ENCODE results near the gene ZNF649. TPM values are rescaled to one million over a fixed set of nuclear protein-coding genes. Genes with fewer than 3 reads are reported as not detected.
"Not testable (repeated sequence)": the region's sequence is repeated elsewhere in the genome, so short reads cannot be mapped to it uniquely, and the experiment has no call there.

Gene ZNF649
- total RNA-seq, 1 experiment from 2014 or later, result 8.8 TPM

DNA sequence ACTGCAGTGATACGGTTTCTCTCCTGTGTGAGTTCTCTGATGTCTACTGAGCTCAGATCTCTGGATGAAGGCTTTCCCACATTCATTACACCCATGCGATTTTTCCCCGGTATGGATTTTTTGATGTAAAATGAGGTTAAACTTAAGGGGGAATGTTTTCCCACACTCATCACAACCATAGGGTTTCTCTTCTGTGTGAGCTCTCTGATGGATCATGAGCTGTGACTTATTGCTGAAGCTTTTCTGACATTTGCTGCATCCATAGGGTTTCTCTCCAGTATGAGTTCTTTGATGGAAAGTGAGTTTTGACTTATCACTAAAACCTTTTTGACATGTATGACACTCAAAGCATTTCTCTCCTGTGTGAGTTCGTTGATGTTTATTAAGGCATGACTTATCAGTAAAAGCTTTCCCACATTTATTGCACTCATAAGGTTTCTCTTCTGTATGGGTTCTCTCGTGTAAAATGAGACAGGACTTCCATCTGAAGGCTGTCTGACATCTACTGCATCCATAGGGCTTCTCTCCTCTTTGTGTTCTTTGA is 10.6 kb upstream of the ZNF649 start:
- no peaks in the 10 kb centered on the region; the same call in 1 of the 2 replicates for H3K9me2 ChIP-seq (ENCODE audit: insufficient read depth)
- no peak overlapping the region for H3K4me3 ChIP-seq
- H2AFZ ChIP-seq, result no peak overlapping the region
- no peaks in the 10 kb centered on the region for H3K27me3 ChIP-seq (ENCODE audit: insufficient read depth, low read depth)
- BruUV-seq (replicated peaks), result no TSS peak
- H3K4me1 ChIP-seq (replicated peaks; ENCODE audit: insufficient read depth), result no peaks in the 10 kb centered on the region
- H3K9me3 ChIP-seq (ENCODE audit: insufficient read depth, low read depth), result peaks cover 64% of the 10 kb centered on the region
- H3K4me2 ChIP-seq, result no peak overlapping the region
- TF ChIP-seq, protein P1, sequence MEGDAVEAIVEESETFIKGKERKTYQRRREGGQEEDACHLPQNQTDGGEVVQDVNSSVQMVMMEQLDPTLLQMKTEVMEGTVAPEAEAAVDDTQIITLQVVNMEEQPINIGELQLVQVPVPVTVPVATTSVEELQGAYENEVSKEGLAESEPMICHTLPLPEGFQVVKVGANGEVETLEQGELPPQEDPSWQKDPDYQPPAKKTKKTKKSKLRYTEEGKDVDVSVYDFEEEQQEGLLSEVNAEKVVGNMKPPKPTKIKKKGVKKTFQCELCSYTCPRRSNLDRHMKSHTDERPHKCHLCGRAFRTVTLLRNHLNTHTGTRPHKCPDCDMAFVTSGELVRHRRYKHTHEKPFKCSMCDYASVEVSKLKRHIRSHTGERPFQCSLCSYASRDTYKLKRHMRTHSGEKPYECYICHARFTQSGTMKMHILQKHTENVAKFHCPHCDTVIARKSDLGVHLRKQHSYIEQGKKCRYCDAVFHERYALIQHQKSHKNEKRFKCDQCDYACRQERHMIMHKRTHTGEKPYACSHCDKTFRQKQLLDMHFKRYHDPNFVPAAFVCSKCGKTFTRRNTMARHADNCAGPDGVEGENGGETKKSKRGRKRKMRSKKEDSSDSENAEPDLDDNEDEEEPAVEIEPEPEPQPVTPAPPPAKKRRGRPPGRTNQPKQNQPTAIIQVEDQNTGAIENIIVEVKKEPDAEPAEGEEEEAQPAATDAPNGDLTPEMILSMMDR (conservative IDR thresholded peaks at IDR 0.05), result no peak
- no peak for TF ChIP-seq EZH2 (IDR thresholded peaks at IDR 0.05; ENCODE audit: low read depth)
- intact Hi-C loops (cut with micrococcal nuclease; ENCODE audit: unreplicated experiment), result no loop called here
- no peaks in the 10 kb centered on the region for H3K36me3 ChIP-seq (ENCODE audit: low read depth)
- POLR2A ChIA-PET (ENCODE audit: unreplicated experiment), result no interaction called here
- no peaks in the 10 kb centered on the region for H4K20me1 ChIP-seq (ENCODE audit: insufficient read depth)
- H3K79me2 ChIP-seq (ENCODE audit: low read depth), result no peaks in the 10 kb centered on the region
- no peak for DNase-seq
- no peak overlapping the region for H3K27ac ChIP-seq
- H3F3A ChIP-seq (ENCODE audit: insufficient read depth, low read depth), result no peaks in the 10 kb centered on the region
- CTCF ChIA-PET, result no interaction called here

DNA sequence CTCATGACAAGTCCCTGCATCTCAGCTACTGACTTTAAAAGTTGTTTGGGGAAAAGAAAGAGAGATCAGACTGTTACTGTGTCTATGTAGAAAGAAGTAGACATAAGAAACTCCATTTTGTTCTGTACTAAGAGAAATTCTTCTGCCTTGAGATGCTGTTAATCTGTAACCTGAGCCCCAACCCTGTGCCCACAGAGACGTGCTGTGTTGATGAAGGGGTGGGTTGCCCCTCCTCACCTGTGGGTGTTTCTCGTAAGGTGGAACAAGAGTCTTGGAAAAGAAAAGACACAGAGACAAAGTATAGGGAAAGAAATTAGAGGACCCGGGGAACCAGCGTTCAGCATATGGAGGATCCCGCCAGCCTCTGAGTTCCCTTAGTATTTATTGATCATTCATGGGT is 3.2 kb upstream of the ZNF649 start:
- CTCF ChIA-PET; H3K27me3 ChIP-seq (ENCODE audit: insufficient read depth, low read depth): not testable (repeated sequence)
- peaks cover 35% of the 10 kb centered on the region for H3K9me3 ChIP-seq (ENCODE audit: insufficient read depth, low read depth)

DNA sequence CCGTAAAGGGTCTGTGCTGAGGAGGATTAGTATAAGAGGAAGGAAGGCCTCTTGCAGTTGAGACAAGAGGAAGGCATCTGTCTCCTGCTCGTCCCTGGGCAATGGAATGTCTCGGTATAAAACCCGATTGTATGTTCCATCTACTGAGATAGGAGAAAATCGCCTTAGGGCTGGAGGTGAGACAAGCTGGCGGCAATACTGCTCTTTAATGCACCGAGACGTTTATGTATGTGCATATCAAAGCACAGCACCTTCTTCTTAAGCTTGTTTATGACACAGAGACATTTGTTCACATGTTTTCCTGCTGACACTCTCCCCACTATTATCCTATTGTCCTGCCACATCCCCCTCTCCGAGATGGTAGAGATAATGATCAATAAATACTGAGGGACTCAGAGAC is 1.3 kb upstream of the ZNF649 start:
- H3K4me2 ChIP-seq; H4K20me1 ChIP-seq (ENCODE audit: insufficient read depth); H3K27me3 ChIP-seq (ENCODE audit: insufficient read depth, low read depth); BruUV-seq (replicated peaks); H3K27ac ChIP-seq; DNase-seq; H3K9me2 ChIP-seq (ENCODE audit: insufficient read depth); H2AFZ ChIP-seq; H3K4me1 ChIP-seq (replicated peaks; ENCODE audit: insufficient read depth); CTCF ChIA-PET; intact Hi-C loops (cut with micrococcal nuclease; ENCODE audit: unreplicated experiment); POLR2A ChIA-PET (ENCODE audit: unreplicated experiment); H3F3A ChIP-seq (ENCODE audit: insufficient read depth, low read depth); H3K4me3 ChIP-seq: not testable (repeated sequence)
- Histone ChIP-seq H3K9me3 (ENCODE audit: insufficient read depth, low read depth) (peaks cover 38% of the 10 kb centered on the region), H3K79me2 (ENCODE audit: low read depth) (peaks cover 36% of the 10 kb centered on the region), H3K36me3 (ENCODE audit: low read depth) (peaks cover 16% of the 10 kb centered on the region)

More for the DNA sequence above, 3.2 kb upstream of the ZNF649 start:
- H3K36me3 ChIP-seq (ENCODE audit: low read depth); DNase-seq; POLR2A ChIA-PET (ENCODE audit: unreplicated experiment); H3K4me2 ChIP-seq; H3K27ac ChIP-seq; BruUV-seq (replicated peaks); H3K9me2 ChIP-seq (ENCODE audit: insufficient read depth); intact Hi-C loops (cut with micrococcal nuclease; ENCODE audit: unreplicated experiment); H3F3A ChIP-seq (ENCODE audit: insufficient read depth, low read depth); H3K4me3 ChIP-seq; H4K20me1 ChIP-seq (ENCODE audit: insufficient read depth); H3K4me1 ChIP-seq (replicated peaks; ENCODE audit: insufficient read depth): not testable (repeated sequence)
- peaks cover 17% of the 10 kb centered on the region for H3K79me2 ChIP-seq (ENCODE audit: low read depth)
- H2AFZ ChIP-seq, result 0 out of 2 replicates have a peak overlapping the region, but pooled peaks have one; percentile 30

DNA sequence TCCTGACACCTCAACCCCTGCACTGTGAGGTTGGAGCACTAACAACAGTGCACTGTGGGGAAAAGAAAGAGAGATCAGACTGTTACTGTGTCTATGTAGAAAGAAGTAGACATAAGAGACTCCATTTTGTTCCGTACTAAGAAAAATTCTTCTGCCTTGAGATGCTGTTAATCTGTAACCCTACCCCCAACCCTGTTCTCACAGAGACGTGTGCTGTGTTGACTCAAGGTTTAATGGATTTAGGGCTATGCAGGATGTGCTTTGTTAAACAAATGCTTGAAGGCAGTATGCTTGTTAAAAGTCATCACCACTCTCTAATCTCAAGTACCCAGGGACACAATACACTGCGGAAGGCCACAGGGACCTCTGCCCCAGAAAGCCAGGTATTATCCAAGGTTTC is 822 bp upstream of the ZNF649 start:
- H3K4me2 ChIP-seq, result not testable (repeated sequence)

More for the DNA sequence above, 822 bp upstream of the ZNF649 start:
- H3K4me1 ChIP-seq (replicated peaks; ENCODE audit: insufficient read depth); H3K27ac ChIP-seq; H2AFZ ChIP-seq; POLR2A ChIA-PET (ENCODE audit: unreplicated experiment); BruUV-seq (replicated peaks); H3F3A ChIP-seq (ENCODE audit: insufficient read depth, low read depth); DNase-seq; CTCF ChIA-PET; H3K4me3 ChIP-seq; H4K20me1 ChIP-seq (ENCODE audit: insufficient read depth); H3K27me3 ChIP-seq (ENCODE audit: insufficient read depth, low read depth); H3K9me2 ChIP-seq (ENCODE audit: insufficient read depth): not testable (repeated sequence)
- peaks cover 39% of the 10 kb centered on the region for H3K79me2 ChIP-seq (ENCODE audit: low read depth)
- peaks cover 43% of the 10 kb centered on the region for H3K9me3 ChIP-seq (ENCODE audit: insufficient read depth, low read depth)
- intact Hi-C loops (cut with micrococcal nuclease; ENCODE audit: unreplicated experiment), result loop anchor here (1.0 kb wide), 1 partner anchor 81 kb away; the partner anchor contains the start of gene ZNF350
- peaks cover 20% of the 10 kb centered on the region for H3K36me3 ChIP-seq (ENCODE audit: low read depth)

All from PC-9 (cell line).